Measurements from ENCODE around the gene VSTM2L.

VSTM2L gene

DNA sequence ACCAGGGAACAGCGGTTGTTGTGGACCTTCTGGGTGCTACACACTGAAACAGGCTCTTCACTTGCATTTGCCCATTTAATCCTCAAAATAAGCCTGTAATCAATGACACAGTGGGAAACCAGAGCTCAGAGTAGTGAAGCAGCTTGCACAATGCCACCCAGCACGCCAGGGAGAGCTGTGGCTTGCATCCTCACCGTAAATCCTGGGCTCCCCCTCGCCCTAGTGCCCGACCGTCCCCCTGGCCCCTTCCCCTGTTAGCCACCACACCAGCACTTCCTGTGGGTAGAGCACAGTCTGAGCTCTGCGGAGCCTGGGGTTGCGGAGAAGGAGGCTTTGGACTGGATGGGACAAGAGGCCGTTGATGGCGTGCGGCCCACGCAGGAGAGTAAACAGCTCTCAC, 14.5 kb downstream of the VSTM2L start:
- no peak for DNase-seq (ENCODE audit: low read depth in 4 of 4, low spot score in 1 of 4)

DNA sequence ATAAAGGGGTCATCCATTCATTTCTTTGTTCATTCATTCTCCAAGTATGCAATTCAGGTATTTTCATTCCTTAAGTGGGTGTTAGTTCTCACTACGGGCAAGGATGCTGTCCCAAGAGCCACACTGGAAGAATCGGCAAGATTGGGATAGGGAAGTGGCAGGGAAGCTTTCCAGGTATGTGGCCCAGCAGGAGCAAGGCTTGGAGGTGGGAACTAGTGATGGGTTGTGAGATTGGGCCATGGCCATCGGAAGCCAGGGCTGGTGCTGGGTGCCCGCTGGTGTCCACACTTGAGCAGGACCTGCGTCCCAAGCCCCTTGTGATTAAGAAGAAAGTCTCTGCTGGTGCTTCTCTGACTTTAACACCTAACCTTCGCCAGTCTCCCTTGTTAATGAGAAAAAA, 15.1 kb downstream of the VSTM2L start:
- DNase-seq (ENCODE audit: low read depth in 4 of 4, low spot score in 1 of 4), result no peak

DNA sequence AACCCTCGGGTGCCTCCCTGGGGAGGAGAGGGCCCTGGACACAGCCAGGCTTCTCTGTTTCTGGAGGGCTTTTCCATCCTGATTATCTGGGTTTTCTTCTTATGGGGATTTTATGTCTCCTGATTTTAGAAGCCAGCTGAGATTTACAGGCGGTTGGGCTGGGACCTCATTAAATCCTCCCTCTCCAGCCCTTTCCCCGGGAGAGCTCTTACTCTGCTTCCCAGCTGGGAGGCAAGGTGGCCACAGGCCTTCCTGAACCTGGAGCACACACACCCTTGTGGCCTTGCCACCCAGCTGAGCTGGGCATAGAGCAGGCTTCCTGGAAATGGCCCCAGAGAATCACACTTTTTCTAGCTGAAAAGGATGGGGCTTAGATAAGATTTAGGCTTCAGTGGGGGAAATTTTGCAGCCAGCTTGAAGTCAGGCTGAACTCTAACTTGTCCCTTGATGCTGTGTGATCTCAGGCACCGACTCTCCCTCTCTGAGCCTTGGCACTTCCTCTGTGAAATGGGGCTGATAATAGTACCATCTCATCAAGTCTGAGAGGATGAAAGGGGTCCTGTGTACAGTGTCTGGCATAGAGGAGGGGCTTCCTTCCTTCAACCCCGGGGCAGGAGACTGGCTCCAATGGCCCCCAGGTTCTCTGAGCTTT, 16.6 kb downstream of the VSTM2L start:
- DNase-seq (ENCODE audit: low read depth in 4 of 4, low spot score in 1 of 4), result no peak

DNA sequence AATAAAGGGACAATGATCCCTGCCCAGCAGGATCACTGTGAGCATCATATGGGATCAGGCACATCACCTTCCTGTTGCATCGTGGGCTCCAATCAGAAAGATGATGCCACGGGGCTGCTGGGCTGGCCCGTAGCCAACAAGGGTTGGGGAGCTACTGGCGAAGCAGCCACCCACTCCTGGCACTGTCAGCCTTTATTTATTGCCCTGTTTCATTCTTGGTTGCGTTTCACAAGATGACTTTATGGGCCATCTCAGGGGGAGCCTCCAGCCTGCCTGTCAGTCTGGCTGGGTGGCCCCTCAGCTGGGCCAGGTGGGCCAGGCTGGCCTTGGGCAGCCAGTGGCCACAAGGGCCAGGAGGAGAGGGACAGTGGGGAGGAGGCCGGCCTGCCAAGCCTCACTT, 17.3 kb downstream of the VSTM2L start:
- no peak for DNase-seq (ENCODE audit: low read depth in 4 of 4, low spot score in 1 of 4)

DNA sequence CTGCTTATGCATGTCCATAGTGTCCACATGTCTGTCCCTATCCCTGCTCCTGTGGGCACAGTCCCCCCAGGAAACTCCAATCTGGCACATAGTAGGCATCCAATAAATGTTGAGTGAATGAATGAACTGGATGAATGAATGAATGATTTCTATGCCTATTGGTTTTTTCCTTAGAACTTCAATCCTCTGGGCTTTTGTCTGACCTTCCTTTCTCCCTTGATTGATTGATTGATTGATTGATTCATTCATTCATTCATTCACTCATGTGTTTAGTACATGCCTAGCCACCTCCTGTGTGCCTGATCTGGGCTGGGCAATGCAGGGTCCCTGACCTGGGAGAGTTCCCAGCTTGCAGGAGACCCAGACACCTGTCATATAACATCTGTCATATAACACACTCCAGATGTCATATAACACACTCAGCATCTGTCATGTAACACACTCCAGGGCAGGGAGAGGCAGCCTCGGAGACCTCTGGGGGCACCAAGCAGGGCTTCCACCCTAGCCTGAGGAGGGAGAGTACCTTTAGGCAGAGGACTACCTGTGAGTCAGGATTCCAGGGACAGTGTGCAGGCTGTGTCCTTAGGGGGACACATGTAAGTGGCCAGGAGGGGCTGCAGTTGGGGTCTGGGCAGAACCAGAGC, 17.9 kb downstream of the VSTM2L start:
- DNase-seq (ENCODE audit: low read depth in 4 of 4, low spot score in 1 of 4), result no peak

DNA sequence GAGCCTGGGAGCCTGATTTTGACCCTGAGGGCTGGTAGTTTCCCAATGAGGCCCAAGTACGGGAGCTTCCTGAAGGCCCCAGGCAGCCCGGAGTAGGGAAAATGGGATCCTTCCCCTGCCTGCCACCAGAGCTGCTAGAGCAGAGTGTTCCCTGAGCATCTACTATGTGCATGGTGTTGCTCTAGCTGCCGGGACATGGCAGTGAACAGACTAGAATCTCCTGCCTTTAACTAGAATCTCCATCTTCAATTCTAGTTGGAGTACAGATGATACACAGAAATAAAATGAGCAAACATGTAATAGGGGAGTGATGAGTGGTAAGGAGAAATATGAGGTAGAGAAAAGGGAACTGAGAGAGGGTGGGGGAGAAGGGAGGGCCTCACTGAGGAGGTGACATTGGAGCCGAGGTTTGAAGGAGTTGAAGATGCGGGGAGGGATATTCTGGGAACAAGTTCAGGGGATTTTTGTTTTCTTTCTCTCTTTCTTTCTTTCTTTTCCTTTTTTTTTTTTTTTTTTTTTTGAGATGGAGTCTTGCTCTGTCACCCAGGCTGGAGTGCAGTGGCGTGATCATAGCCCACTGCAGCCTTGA, 18.5 kb downstream of the VSTM2L start:
- no peak for DNase-seq (ENCODE audit: low read depth in 4 of 4, low spot score in 1 of 4)

DNA sequence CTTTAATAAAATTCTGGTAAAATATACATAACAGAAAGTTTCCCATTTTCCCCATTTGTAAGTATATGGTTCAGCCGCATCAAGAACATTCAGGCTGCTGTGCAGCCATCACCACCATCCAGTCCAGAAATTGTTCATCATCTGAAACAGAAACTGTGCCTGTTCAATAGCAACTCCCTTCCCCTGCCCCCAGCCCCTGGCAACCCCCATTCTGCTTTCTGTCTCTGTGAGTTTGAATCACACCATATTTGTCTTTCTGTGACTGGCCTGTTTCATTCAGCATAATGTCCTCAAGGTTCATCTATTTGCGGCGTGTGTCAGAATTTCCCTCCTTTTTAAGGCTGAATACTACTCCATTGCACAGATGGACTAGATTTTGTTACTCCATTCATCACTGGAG, 19.1 kb downstream of the VSTM2L start:
- DNase-seq (ENCODE audit: low read depth in 4 of 4, low spot score in 1 of 4), result no peak

DNA sequence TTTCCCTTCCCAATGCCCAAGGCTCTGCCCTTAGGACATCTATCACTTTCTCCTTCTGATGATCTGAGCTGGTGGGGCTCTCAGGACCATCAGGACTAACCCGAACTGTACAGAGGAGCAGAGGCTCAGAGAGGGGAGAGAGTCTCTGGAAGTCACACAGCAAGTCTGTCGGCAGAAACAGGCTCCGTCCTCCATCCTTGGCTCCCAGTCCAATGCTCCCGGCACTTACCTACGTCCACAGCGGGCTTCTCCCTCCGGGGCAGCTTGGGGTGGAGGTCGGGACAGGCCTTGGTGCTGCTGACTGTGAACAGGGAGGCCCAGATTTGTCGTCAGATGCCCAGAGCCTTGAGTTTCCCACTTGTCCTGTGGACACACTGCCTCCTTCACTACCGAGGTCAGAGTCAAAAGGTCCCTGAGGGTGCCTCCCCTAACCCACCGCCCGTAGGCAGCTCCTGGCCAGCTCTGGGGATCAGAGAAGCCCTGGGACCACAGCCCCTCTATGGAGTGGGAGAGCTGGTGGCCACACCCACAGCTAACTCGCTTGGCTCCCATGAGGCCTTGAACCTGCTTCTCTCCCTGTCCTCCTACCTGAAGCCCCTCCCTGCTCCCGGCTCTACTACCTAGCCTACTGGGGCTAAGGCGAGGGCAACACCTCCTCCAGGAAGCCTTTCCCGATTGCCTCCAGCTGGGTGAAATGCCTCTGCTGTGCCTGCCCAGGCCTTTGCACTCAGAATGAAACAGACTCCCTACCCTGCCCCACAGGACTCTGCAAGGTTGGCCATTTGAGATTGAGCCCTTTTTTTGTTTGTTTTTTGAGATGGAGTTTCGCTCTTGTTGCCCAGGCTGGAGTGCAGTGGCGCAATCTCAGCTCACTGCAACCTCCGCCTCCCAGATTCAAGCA, 22.6 kb downstream of the VSTM2L start:
- DNase-seq (ENCODE audit: low read depth in 4 of 4, low spot score in 1 of 4), result no peak

DNA sequence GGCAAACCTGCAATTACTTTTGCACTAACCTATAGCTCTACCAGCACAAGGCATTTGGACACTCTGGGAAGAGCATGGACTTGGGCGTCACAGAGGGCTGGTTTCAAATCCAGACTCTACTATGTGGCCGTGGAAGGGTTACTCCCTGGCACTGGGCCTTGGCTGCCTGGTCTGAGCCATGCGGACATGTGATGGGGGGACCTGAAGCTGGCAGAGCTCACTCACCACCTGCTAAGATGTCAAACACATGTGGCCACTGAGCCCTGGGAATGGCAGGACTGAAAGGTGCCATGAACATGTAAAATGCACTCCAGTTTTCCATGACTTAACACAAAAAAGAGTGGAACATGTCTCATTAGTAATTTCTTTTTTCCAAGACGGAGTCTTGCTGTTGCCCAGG, 23.7 kb downstream of the VSTM2L start:
- no peak for DNase-seq (ENCODE audit: low read depth in 4 of 4, low spot score in 1 of 4)

DNA sequence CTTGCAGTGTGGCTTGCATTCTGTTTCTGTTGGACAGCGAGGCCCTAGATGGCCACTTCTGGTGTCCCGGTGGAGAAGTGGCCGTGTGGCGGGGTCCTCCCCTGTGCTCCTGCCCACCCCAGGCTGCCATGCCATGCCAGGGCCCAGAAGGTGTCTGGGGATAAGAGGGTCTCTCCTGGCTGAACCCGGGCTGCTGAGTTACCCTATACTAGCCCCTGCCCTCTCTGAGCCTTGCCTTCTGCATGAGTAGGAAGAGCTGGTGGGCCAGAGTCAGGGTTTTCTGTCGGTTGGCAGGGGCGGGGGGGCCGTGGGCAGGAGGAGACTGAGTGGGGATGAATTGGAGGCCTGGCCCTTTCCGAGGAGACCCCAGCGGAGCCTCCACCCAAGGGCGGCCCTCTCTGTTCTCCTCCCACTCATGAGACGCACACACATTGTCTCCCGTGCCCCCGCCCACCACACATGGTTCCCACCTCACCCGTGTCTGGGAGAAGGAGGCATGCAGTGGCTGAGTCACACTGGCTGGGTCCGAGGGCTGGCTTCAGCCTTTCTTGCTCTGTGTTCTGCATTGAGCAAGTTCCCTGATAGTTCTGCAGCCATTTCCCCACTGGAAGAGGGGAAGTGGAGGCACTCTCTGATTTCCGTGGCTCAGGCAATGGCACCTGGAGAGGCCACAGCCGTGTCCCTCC, 24.6 kb downstream of the VSTM2L start:
- no peak for DNase-seq (ENCODE audit: low read depth in 4 of 4, low spot score in 1 of 4)

DNA sequence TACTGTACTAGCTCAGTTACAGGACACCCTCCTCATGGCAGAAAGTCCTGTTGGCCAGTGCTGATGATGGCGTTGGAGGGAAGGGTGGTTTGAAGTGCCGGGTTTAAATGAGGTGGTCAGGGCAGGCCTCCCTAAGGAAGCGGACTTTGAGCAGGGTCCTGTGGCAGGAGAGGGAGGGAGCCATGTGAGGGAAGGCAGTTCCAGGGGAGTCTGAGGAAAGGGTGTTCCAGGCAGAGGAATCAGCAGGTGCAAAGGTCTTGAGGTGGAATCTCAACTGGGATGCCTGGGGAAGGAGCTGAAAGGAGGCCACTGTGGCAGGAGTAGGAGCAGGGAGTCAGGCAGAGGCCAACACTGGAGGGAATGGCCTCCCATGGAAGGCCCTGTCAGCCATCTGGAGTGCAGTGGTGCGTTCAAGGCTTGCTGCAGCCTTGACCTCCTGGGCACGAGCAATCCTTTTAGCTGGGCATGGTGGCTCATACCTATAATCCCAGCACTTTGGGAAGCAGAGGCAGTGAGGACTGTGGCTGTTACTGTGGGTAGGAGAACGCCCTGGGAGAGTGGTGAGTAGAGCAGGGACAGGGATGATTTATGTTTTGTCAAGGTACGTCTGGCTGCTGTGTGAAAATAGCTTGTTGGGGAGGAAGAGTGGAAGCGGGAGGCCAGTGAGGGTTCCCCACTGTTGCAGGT, 26.2 kb downstream of the VSTM2L start:
- DNase-seq (ENCODE audit: low read depth in 4 of 4, low spot score in 1 of 4), result no peak

DNA sequence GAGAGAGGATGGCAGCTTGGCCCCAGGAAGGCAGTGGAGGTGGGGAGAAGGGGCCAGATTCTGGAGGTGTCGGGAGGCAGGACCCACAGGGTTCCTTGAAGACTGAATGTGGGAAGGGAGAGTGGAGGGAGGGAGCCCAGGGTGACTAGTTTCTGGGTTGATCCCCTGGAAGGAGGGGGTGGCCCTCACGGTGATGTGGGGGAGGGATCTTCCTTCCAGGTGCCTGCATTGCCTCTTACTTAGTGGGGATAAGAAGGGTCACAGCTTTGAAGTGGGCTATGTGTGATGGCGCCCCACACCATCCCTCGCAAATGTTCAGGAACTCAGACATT, 26.7 kb downstream of the VSTM2L start:
- DNase-seq (ENCODE audit: low read depth in 4 of 4, low spot score in 1 of 4), result no peak

DNA sequence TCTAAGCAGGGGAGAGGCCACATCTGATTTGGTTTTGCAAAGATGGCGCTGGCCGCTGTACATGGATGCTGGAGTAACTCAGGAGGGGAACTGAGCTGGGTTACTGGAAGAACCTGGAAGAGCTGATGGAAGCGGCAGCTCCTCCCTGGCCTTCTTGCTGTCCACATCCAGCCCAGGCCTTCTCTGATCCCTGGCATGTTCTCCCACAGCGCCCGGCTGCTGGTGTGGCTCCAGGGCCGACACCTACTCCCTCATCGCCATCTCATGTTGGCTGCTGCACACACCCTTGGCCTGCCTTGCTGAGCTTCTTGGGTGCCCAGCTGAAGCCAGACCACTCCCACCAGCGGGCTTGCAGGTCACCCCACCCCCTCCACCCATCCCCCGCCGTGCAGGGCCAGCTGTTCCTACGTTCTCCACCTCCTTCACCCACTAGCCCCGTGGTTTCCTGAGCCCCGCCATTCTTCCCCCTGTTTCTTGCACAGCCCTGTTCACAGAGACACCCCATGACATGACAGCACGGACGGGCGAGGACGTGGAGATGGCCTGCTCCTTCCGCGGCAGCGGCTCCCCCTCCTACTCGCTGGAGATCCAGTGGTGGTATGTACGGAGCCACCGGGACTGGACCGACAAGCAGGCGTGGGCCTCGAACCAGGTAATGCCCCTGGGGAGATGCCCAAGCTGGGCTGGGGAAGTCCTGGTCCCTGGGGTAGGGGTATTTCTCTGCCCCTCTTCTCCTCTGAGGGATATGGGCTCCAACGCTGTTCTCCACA, 28.4 kb downstream of the VSTM2L start:
- DNase-seq (ENCODE audit: low read depth in 4 of 4, low spot score in 1 of 4), result no peak

DNA sequence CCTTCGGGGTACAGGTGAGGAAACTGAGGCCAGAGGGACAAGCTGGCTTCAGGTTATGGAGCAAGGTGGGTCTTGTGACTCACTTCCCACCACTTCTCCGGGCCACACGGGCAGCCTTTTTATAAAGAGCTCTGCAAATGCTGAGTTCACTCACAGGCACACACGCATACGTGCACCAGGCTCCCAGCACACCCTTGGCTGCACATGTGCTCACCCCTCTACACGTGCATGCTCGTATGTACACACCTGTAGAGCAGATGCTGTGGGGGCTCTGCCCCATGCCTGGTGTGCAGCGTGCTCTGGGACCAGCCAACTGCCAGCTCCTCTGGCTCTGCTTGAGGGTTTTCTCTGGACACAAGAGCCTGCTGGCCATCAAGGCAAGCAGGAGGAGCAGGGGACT, 29.1 kb downstream of the VSTM2L start:
- DNase-seq (ENCODE audit: low read depth in 4 of 4, low spot score in 1 of 4), result no peak

DNA sequence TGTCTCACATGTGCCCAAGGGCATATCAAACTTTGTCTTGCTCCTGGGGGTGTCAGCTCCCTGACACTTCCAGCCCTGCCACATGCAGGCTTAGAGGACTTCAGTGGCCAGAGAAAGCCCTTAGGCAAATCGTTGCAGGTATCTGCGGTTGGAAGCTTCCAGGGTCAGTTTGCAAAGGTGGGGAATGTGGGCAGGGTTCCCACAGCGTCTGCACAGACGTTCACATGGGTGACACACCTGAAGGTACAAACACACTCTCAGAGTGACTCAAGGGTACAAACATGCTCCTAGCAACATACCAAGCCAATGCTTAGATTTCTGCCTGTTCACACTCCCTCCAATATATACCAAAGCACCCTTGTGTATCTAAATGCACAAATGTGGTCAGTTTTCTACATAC, 30.0 kb downstream of the VSTM2L start:
- no peak for DNase-seq (ENCODE audit: low read depth in 4 of 4, low spot score in 1 of 4)

DNA sequence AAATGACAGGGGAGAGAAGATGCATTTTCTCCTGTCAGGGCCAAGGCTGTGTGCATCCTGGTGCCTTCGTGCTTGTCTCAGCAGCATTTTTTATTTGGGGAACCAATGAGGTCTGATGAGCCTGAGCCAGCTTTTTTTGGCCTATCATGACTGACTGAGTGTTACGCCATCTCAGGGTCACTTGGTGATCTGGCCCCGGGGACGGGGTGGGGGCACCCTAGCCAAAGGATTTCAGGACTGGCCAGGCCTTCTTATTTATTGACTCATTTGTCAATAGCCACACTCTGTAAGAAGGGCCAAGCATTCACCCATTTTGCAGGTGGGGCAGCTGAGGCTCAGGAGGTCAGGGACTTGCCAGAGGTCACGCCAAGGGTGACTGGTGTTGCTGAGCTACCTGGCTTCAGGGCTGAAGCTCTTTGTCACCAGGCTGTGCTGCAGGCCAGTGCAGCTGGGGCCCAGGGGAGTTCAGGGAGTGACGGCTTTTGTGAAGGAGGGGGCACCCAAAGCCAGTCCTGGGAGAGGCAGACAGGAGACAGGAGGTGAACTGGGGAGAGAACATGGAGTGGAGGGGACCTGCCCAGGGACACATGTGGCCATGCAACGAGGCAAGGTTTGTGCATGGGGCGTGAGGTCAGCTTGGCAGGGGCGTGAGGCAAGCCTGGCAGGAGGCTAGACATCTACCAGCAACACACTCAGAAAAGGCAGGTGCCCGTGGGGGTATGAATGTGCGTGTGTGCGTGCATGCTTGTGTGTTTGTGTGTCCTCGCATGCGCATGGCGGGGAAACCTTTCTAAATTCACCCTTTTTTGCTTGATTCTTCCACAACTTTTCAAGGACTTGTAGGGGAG, 31.1 kb downstream of the VSTM2L start:
- no peak for DNase-seq (ENCODE audit: low read depth in 4 of 4, low spot score in 1 of 4)

DNA sequence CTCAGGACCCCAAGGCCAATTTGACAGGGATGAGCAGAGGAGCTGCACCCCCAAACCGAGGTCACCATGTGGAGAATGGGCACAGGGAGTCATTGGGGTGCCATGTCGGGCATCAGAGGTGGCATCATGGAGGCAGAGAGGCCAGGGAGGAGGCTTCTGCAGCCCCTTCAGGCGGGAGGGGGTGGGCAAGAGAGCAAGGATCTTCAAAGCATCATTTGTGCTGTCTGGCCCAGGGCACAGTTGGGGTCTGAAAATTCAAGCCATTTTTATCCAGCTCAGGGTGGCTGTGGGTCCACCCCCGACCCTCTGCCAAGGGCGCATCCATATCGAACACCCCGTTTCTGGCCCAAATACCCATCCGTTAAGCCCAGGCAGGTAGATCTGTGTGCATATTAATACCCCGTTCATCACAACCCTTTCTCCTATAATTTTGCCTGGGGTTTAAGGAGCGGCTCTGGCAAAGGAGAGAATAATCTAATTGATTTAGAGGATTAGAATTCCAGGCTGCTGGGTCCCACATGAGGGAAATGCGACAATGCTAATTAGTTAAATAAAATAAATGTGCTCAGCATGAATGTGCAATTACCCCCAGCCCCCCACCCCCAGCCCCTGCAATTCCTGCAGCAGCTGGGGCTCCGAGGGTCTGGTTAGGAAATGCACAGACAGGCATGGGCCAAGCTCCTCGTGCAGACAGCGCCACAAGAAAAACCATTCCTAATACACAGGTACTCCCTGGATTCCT, 31.9 kb downstream of the VSTM2L start:
- no peak for DNase-seq (ENCODE audit: low read depth in 4 of 4, low spot score in 1 of 4)

DNA sequence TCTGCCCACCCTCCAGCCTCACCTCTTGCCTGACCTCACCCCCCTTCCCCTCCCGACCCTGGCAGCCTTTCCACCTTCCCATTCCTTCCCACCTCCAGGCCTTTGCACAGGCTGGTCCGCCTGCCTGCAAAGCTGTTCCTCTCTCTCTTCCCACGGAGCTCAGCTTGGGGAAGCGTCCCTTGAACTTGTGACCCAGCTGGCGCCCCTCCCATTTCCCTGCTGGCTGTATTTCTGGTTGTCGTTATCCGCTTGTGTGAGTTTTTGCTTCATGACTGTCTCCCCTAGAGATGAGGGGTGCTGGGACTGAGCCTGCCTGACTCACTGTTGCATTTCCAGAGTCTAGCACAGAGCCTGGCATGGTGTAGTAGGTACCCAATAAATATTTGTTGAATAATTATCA, 32.5 kb downstream of the VSTM2L start:
- no peak for DNase-seq (ENCODE audit: low read depth in 4 of 4, low spot score in 1 of 4)
